ENCODE measurements around the gene ACOX2.

- TF ChIP-seq TSHZ2 (CRISPR knock-in tag; IDR thresholded peaks at IDR 0.05) (no peak), ARNTL (CRISPR knock-in tag; IDR thresholded peaks at IDR 0.05; ENCODE audit: borderline replicate concordance, low read depth) (no peak), GLIS3 (CRISPR knock-in tag; IDR thresholded peaks at IDR 0.05) (no peak), PATZ1 (CRISPR knock-in tag; IDR thresholded peaks at IDR 0.05; ENCODE audit: borderline replicate concordance) (no peak), ESRRG (CRISPR knock-in tag; IDR thresholded peaks at IDR 0.05) (no peak), ZNF565 (CRISPR knock-in tag; conservative IDR thresholded peaks at IDR 0.05; ENCODE audit: low read depth) (no peak), ZNF8 (CRISPR knock-in tag; IDR thresholded peaks at IDR 0.05) (no peak), CSRNP3 (CRISPR knock-in tag; IDR thresholded peaks at IDR 0.05) (no peak), SNAI2 (CRISPR knock-in tag; IDR thresholded peaks at IDR 0.05) (no peak), OSR1 (CRISPR knock-in tag; IDR thresholded peaks at IDR 0.05) (no peak)
Observed at GRCh38 chr3:58520403-58521335, 16.3 kb downstream of the ACOX2 start.

Data from SK-N-SH treated with all-trans-retinoic acid at 6 μM for 48 hours (cell line).